Measurements from ENCODE around the gene MVD. TPM values are rescaled to one million over a fixed set of nuclear protein-coding genes. Genes with fewer than 3 reads are reported as not detected.

The MVD gene
- total and polyA plus RNA-seq, 2 of the 4 experiments (the other 2 are of a cell fraction): 18.3 to 28.4 TPM

DNA sequence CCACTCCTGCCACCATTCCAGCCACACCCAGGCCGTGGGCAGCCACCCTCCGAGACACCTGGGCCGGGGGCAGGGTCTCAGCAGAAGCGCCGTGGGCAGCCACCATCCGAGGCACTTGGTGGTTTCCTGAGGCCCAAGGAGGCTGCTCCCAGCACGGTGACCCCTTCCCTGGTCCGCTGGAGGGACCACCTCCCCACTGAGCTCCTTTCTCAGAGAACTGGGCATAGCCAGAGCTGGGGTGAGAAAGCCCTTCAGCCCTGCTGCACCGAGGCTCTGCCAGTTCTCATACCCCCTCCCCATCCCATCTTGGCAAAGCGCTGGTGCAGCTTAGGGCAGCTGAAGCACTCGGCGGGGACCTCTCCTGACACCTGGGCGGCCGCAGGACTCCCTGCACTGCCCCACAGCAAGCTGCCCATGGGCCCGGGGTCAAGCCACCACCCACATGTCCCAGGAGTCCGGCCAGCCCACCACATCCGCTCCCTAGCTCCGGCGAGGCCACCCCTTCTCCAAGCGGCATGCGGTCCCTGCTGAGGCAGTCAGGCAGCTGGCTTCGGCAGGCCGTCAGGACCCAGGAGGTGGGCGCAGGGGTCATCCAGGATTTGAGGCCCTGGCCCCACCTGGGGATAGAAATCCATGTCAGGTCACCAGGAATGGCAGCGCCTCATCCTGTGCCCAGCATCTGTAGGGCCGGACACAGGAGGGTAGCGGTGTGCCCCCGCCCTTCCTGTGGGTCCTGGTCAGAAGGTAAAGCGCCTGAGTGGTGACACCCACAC, 10.7 kb downstream of the MVD start (continued):
- TF ChIP-seq MAFK (IDR thresholded peaks at IDR 0.05; ENCODE audit: low read depth, low read length): no peak

DNA sequence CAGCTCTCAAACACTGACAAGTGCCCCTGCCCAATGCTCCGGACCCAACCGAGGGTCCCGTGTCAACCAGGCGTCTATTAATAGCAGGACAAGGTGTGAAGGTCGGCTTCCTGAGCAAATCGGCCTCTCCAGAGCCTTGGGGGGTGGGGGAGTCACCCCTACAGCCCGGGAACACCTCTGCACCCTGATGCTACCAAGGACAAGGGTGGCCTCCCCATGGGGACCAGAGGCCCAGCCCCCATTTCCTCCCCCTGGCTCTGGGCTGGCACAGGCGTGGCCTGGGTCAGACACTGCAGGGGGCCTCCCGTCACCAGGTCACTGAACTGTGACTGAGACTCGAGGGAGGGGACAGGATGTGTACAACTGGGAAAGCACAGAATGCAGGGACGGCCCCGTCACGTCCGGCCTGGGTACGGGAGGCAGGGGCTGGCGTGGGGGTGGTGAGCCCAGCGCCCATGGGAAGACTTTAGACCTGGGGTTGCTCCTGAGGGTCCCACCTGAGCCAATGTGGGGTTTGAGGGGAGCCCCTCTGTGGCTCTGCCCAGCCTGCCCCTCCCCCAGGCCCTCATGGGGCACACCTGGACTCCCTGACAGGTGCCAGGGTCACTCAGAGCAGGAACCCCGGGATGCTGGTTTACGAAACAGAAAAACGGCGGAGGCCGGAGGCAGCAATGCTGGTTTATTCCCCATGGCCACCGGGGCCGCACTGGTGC, 11.5 kb downstream of the MVD start:
- H2BK120ac ChIP-seq (ENCODE audit: low read depth, low read length): no peak overlapping the region
- H3K27me3 ChIP-seq (ENCODE audit: control insufficient read depth, insufficient read depth, low read length): no peaks in the 10 kb centered on the region
- H3K79me1 ChIP-seq (ENCODE audit: low read depth in 1 of 2, low read length in 2 of 2): peaks cover 0 to 20% of the 10 kb centered on the region in 2 experiments; a peak in 1 of 4 replicates
- H4K20me1 ChIP-seq (ENCODE audit: insufficient read depth, low read length): peaks cover 3% of the 10 kb centered on the region; the same call in 1 of the 2 replicates
- peak overlapping the region; percentile 87 for H2AK5ac ChIP-seq (ENCODE audit: low read depth, low read length)
- dilution Hi-C loops (cut with HindIII; ENCODE audit: low sequenced_read_pairs, unreplicated experiment) (no loop called here), in situ Hi-C loops (cut with MboI; ENCODE audit: low sequenced_read_pairs) (no loop called here), intact Hi-C loops (cut with micrococcal nuclease) (no loop called here)
- DNase-seq: no peak
- peak overlapping the region in 1 of 2 experiments; percentile 60; a peak in 1 of 4 replicates for H4K8ac ChIP-seq (ENCODE audit: low read depth in 2 of 2, low read length in 2 of 2)
- peaks cover 5% of the 10 kb centered on the region; the same call in 1 of the 2 replicates for H3K4me1 ChIP-seq (ENCODE audit: control insufficient read depth, insufficient read depth, low read length)
- H3K4me2 ChIP-seq (ENCODE audit: low read depth, low read length): peak overlapping the region; percentile 64
- H2BK15ac ChIP-seq (ENCODE audit: low read depth, low read length): no peak overlapping the region
- no peaks in the 10 kb centered on the region for H3K9me3 ChIP-seq (ENCODE audit: control insufficient read depth, insufficient read depth, low read length)
- peak overlapping the region; percentile 71 for H3K4ac ChIP-seq (ENCODE audit: low read depth, low read length)
- H3K36me3 ChIP-seq (ENCODE audit: control insufficient read depth, insufficient read depth, low read length): peaks cover 13% of the 10 kb centered on the region
- H4K5ac ChIP-seq (ENCODE audit: low read depth, low read length): 0 out of 2 replicates have a peak overlapping the region, but pooled peaks have one; percentile 1
- no peak for ATAC-seq (ENCODE audit: low read depth)
- no peak overlapping the region for H3K23ac ChIP-seq (ENCODE audit: low read depth, low read length)
- no TSS peak for BruUV-seq (replicated peaks)
- H3K4me3 ChIP-seq (ENCODE audit: insufficient read depth, low read depth, low read length): peak overlapping the region; percentile 93
- H2AFZ ChIP-seq (replicated peaks; ENCODE audit: low read length, poor library complexity): peak overlapping the region; percentile 95
- WGBS, 2 experiments (ENCODE audit: extremely low coverage in 2 of 2, insufficient read length in 1 of 2): 77% methylated on average over 9 of the region's 24 CpGs; no CpG with 5 or more reads in 1 of the 2 experiments
- peak overlapping the region; percentile 94 for H2AK9ac ChIP-seq (replicated peaks; ENCODE audit: low read depth, low read length, poor library complexity)
- H3K14ac ChIP-seq (replicated peaks; ENCODE audit: low read depth, low read length): peak overlapping the region; percentile 37; the same call in 1 of the 2 replicates
- POLR2A ChIA-PET (ENCODE audit: unreplicated experiment): no interaction called here
- no peak overlapping the region for H2BK5ac ChIP-seq (ENCODE audit: low read depth, low read length, poor library complexity, severe bottlenecking)
- H3K9me1 ChIP-seq (ENCODE audit: insufficient read depth, low read length): no peaks in the 10 kb centered on the region
- peak overlapping the region; percentile 33 for H3K9ac ChIP-seq (ENCODE audit: low read depth, low read length)
- no peak overlapping the region; the same call in 1 of the 2 replicates for H3K27ac ChIP-seq (ENCODE audit: insufficient read depth, low read length)
- H3K18ac ChIP-seq (ENCODE audit: low read depth, low read length): no peak overlapping the region
- no peak overlapping the region for H2BK20ac ChIP-seq (ENCODE audit: low read depth, low read length)
- CTCF ChIA-PET: no interaction called here
- H4K91ac ChIP-seq (ENCODE audit: insufficient read depth, low read depth, low read length): no peak overlapping the region
- no peak overlapping the region for H3K56ac ChIP-seq (ENCODE audit: extremely low read depth, insufficient read depth, low read length)
- TF ChIP-seq POLR2A (IDR thresholded peaks at IDR 0.05; ENCODE audit: low read depth, low read length): no peak
- TF ChIP-seq CHD1 (IDR thresholded peaks at IDR 0.05; ENCODE audit: low read depth, low read length): no peak
- TF ChIP-seq, protein P1, sequence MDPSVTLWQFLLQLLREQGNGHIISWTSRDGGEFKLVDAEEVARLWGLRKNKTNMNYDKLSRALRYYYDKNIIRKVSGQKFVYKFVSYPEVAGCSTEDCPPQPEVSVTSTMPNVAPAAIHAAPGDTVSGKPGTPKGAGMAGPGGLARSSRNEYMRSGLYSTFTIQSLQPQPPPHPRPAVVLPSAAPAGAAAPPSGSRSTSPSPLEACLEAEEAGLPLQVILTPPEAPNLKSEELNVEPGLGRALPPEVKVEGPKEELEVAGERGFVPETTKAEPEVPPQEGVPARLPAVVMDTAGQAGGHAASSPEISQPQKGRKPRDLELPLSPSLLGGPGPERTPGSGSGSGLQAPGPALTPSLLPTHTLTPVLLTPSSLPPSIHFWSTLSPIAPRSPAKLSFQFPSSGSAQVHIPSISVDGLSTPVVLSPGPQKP (IDR thresholded peaks at IDR 0.05; ENCODE audit: borderline replicate concordance, low read depth, low read length): no peak
- TF ChIP-seq MAZ (IDR thresholded peaks at IDR 0.05; ENCODE audit: borderline replicate concordance, low read depth, low read length): no peak
- no peak for TF ChIP-seq RCOR1 (IDR thresholded peaks at IDR 0.05; ENCODE audit: insufficient replicate concordance, low read length)
- TF ChIP-seq RAD21 (IDR thresholded peaks at IDR 0.05; ENCODE audit: low read length): no peak
- TF ChIP-seq RFX5 (IDR thresholded peaks at IDR 0.05; ENCODE audit: low read depth, low read length): no peak
- no peak for TF ChIP-seq NFE2L2 (IDR thresholded peaks at IDR 0.05; ENCODE audit: low read depth, low read length)
- TF ChIP-seq MXI1 (IDR thresholded peaks at IDR 0.05; ENCODE audit: borderline replicate concordance, low read depth, low read length): no peak
- TF ChIP-seq CEBPB (IDR thresholded peaks at IDR 0.05; ENCODE audit: low read depth, low read length): no peak
- TF ChIP-seq BHLHE40 (IDR thresholded peaks at IDR 0.05; ENCODE audit: low read depth, low read length): no peak
- TF ChIP-seq, protein P2, sequence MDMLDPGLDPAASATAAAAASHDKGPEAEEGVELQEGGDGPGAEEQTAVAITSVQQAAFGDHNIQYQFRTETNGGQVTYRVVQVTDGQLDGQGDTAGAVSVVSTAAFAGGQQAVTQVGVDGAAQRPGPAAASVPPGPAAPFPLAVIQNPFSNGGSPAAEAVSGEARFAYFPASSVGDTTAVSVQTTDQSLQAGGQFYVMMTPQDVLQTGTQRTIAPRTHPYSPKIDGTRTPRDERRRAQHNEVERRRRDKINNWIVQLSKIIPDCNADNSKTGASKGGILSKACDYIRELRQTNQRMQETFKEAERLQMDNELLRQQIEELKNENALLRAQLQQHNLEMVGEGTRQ (IDR thresholded peaks at IDR 0.05; ENCODE audit: low read depth, low read length): no peak
- no peak for TF ChIP-seq SMC3 (IDR thresholded peaks at IDR 0.05; ENCODE audit: low read depth, low read length)
